Skeletal muscle tissue (tissue), 1 donor: ENCODE data around the gene FAP. TPM values are rescaled to one million over a fixed set of nuclear protein-coding genes. Genes with fewer than 3 reads are reported as not detected.

ENCODE experiments used
- total RNA-seq: library from RNA; depleted of rRNA; stranded (reverse); fragments of >200 nt; gene quantifications from one replicate; pipeline ENCODE4 v1.2.3, GENCODE V29; 2014

Gene FAP
- total RNA-seq, 1 donor from 2014 or later: 70.5 TPM

Other genes with a start within 250 kb of the FAP start
- gene DPP4, start 169.2 kb downstream of the FAP start, total RNA-seq: 24.0 TPM
- 5.2 TPM for gene GCG, start 91.2 kb downstream of the FAP start, total RNA-seq
- gene IFIH1, start 75.2 kb upstream of the FAP start, total RNA-seq: 2.1 TPM
- gene GCA, start 100.7 kb upstream of the FAP start, total RNA-seq: 20.4 TPM